ENCODE measurements around the gene DBI. TPM values are rescaled to one million over a fixed set of nuclear protein-coding genes. Genes with fewer than 3 reads are reported as not detected.
A peak's percentile ranks its signal among the peaks of the same experiment; 100 is the strongest.

DBI gene
- total RNA-seq, 2 experiments from 2014 or later: 130 to 136 TPM

DNA sequence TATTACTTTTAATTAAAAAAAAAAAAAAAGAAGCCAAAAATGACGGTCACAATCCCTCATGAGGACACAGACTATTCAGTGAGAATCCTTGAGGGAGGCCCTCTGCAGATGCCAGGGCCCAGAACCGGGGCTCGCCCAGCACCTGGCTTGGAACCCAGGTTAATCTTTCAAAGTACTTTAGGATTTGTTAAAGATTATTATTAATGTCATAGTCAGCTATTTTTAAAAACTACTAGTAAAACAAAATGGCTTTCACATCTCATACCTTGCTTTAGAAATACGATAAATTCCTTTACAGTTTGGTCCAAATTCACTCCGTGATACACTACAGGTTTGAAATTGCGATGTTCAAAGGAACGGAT, 27.2 kb upstream of the DBI start:
- H3K4me1 Mint-ChIP-seq: peaks cover 20% of the 10 kb centered on the region
- H3K27me3 Mint-ChIP-seq: no peaks in the 10 kb centered on the region
- H3K36me3 Mint-ChIP-seq (ENCODE audit: low read depth): peaks cover 3% of the 10 kb centered on the region
- no peaks in the 10 kb centered on the region for H3K9me3 Mint-ChIP-seq
- POLR2A ChIA-PET: no interaction called here
- no peak for DNase-seq
- no peak overlapping the region for H3K4me3 Mint-ChIP-seq
- H3K27ac Mint-ChIP-seq: no peak overlapping the region
- CTCF ChIA-PET: interaction anchor here (0.7 kb wide), 1 partner anchor 82 kb away, joined by 4 read pairs; no protein-coding TSS in a partner anchor

DNA sequence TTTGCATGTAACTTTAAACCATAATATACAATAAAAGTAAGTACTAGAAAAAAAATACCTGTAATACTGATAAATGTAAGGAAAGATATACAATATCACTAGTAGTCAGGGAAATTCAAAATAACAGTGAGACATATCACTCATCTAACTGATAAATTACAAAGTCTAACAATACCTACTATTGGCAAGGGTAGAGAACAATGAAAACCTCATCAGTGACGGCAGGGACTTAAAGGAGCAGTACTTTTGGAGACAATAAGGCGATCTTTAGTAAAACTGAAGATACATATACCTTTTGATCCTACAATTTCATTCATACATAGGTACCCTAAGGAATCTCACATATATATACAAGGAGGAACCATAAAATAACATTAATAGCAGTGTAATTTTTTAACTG, 25.1 kb upstream of the DBI start:
- Mint-ChIP-seq H3K27ac (no peak overlapping the region), H3K9me3 (no peaks in the 10 kb centered on the region), H3K36me3 (ENCODE audit: low read depth) (peaks cover 3% of the 10 kb centered on the region), H3K4me3 (no peak overlapping the region), H3K4me1 (peaks cover 20% of the 10 kb centered on the region), H3K27me3 (no peaks in the 10 kb centered on the region)
- POLR2A ChIA-PET: no interaction called here
- CTCF ChIA-PET: no interaction called here
- no peak for DNase-seq

DNA sequence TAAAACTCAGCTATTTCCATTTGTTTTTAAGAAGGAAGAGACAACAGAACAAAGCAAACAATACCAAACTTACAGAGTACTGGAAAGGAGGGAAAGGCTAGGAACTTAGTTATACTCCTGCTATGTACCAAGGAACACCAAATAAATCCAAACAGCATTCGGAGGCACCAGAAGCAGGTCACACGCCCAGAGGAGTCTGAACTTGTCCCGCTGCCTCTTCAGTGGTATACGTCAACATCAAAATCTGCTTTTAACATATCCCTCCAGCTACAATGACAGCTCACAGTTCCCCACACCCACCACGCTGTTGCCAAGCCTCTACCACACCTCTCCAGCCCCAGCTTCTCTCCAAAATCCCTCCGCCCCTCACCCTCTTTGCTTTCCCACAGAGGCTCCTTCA, 17.5 kb upstream of the DBI start:
- ChIA-PET CTCF (interaction anchor here (0.9 kb wide), 1 partner anchor 84 kb away, joined by 3 read pairs; no protein-coding TSS in a partner anchor), POLR2A (no interaction called here)
- Mint-ChIP-seq H3K27me3 (peaks cover 1% of the 10 kb centered on the region), H3K4me1 (no peaks in the 10 kb centered on the region), H3K4me3 (no peak overlapping the region), H3K36me3 (ENCODE audit: low read depth) (no peaks in the 10 kb centered on the region), H3K27ac (no peak overlapping the region), H3K9me3 (no peaks in the 10 kb centered on the region)
- no peak for DNase-seq

DNA sequence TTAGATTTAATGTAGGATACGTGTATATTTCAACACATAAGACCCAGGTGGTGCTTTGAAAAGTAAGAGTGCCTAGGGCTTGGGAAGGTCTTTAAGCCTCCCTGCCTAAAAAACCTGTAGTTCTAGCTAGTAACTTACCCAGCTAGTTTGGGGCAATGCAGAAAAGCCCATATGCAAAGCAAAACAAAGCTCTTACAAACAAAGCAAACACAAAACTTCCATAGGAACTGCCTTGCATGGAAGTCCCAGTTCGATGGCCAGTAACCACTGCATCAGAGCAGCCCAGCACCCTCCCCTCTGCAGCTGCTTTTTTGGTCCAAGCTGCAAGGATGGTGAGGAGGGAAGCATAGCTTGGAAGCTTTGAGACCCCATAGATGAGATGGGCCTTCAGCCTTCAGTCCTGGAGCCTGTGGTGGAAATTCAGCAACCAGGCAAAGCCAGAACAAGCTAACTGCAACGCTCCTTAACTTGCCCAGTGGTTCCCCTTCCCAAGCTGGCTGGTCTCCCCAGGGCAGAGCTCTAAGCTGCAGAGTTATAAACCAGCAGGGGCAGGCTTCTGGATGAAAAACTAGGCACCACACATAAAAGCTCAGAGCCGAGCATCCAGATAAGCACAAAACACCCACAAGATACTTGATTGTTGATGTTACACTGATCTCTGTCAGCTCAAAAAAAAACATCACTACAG, 16.3 kb upstream of the DBI start:
- DNase-seq: no peak

DNA sequence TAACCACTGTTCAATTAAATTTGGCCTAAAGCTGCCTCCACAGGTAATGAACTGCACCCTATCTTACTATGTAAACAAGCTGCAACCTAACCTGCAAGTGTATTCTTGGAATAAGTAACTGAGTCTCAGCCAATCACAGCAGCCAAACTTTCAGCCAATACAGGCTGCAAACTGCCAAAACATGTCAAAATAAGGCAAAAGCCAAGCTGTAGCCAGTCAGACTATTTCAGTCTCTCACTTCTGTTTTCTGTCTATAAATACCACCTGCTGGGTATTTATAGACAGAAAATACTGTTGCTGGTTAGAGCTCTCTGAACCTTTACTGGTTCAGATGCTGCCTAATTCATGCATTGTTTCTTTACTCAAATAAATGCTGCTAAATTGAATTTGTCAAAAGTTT, 14.4 kb upstream of the DBI start:
- Mint-ChIP-seq H3K27me3 (peaks cover 1% of the 10 kb centered on the region), H3K4me3 (no peak overlapping the region), H3K4me1 (no peaks in the 10 kb centered on the region), H3K36me3 (ENCODE audit: low read depth) (no peaks in the 10 kb centered on the region), H3K27ac (no peak overlapping the region), H3K9me3 (no peaks in the 10 kb centered on the region)
- POLR2A ChIA-PET: no interaction called here
- CTCF ChIA-PET: no interaction called here
- DNase-seq: no peak

More for the DNA sequence above, 16.3 kb upstream of the DBI start:
- H3K4me1 Mint-ChIP-seq: no peaks in the 10 kb centered on the region
- H3K27me3 Mint-ChIP-seq: peaks cover 1% of the 10 kb centered on the region
- no peak overlapping the region for H3K4me3 Mint-ChIP-seq
- no peaks in the 10 kb centered on the region for H3K9me3 Mint-ChIP-seq
- POLR2A ChIA-PET: no interaction called here
- H3K36me3 Mint-ChIP-seq (ENCODE audit: low read depth): no peaks in the 10 kb centered on the region
- CTCF ChIA-PET: no interaction called here
- no peak overlapping the region for H3K27ac Mint-ChIP-seq

DNA sequence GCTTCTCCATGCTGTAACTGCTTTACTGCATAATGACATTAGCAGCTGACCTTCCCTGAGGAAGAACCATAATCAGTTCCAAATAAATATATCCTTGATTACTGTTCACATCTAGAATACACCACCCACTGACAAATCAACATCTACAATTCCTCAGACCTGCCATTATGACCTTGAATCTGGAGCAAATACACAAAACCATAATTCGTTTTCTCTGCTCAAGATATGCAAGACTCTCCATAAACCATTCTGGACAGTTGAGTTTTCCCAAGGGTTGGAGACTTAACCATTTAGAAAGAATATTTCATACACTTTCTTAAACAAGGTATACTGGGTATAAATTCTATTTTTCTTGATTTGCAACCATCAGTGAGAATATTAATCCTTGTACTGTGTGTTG, 11.9 kb upstream of the DBI start:
- Mint-ChIP-seq H3K4me1 (no peaks in the 10 kb centered on the region), H3K36me3 (ENCODE audit: low read depth) (no peaks in the 10 kb centered on the region), H3K27ac (no peak overlapping the region), H3K9me3 (no peaks in the 10 kb centered on the region), H3K4me3 (no peak overlapping the region), H3K27me3 (peaks cover 1% of the 10 kb centered on the region)
- DNase-seq: no peak
- POLR2A ChIA-PET: no interaction called here
- CTCF ChIA-PET: interaction anchor here (1.5 kb wide), 1 partner anchor 9 kb away, joined by 3 read pairs; no protein-coding TSS in a partner anchor

DNA sequence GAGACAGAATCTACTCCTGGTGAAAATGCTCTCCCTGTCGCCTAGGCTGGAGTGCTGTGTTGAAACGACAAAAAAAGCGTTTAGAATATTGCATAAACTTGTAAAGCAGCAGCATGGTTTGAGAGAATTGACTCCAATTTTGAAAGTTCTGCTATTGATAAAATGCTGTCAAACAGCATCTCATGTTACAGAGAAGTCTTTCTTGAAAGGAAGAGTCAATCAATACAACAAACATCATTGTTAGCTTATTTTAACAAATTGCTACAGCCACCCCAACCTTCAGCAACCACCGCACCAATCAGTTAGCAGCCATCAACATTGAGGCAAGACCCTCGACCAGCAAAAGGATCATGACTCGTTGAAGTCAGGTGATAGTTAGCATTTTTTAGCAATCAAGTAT, 7.0 kb upstream of the DBI start:
- POLR2A ChIA-PET: no interaction called here
- CTCF ChIA-PET: no interaction called here
- no peak overlapping the region for H3K4me3 Mint-ChIP-seq

DNA sequence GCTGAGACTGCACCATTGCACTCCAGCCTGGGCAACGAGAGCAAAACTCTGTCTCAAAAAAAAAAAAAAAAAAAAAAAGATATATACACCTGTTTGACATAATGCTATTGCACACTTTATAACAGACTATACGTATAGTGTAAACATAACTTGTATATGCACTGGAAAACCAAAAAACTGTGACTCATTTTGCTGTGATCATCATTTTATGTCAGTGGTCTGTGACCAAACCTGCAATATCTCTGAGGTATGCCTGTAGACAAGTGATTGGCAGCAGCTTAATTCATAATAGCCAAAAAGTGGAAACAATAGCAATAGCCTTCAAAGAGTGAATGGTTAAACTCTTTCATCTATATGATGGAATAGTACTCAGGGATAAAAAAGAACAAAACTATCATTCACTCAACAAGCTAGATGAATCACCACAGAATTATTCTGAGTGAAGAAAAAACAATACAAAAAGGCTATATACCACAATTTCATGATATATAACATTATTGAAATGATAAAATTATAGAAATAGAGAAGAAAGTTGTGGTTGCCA, 6.3 kb upstream of the DBI start:
- DNase-seq: no peak
- H3K27ac Mint-ChIP-seq: no peak overlapping the region
- H3K4me1 Mint-ChIP-seq: peaks cover 21% of the 10 kb centered on the region
- H3K36me3 Mint-ChIP-seq (ENCODE audit: low read depth): peaks cover 3% of the 10 kb centered on the region
- CTCF ChIA-PET: no interaction called here
- POLR2A ChIA-PET: no interaction called here
- H3K4me3 Mint-ChIP-seq: no peak overlapping the region
- no peaks in the 10 kb centered on the region for H3K27me3 Mint-ChIP-seq
- no peaks in the 10 kb centered on the region for H3K9me3 Mint-ChIP-seq

More for the DNA sequence above, 7.0 kb upstream of the DBI start:
- Mint-ChIP-seq H3K27me3 (no peaks in the 10 kb centered on the region), H3K36me3 (ENCODE audit: low read depth) (no peaks in the 10 kb centered on the region), H3K9me3 (no peaks in the 10 kb centered on the region), H3K4me1 (peaks cover 14% of the 10 kb centered on the region), H3K27ac (no peak overlapping the region)
- no peak for DNase-seq

DNA sequence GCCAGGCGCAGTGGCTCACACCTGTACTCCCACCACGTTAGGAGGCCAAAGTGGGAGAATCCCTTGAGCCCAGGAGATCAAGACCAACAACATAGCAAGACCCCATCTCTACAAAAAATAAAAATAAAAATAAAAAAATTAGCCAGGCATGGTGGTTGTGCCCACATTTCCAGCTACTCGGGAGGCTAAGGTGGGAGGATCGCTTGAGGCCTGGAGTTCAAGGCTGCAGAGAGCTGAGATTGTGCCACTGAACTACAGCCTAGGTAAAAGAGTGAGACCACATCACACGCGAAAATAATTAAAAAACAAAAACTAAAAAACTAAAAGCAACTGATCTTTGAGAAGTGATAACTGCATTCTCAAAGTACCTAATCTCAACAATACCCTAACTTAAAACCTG, 2.0 kb upstream of the DBI start:
- no peak for DNase-seq
- Mint-ChIP-seq H3K4me1 (peaks cover 45% of the 10 kb centered on the region), H3K4me3 (peak overlapping the region; percentile 99), H3K27me3 (no peaks in the 10 kb centered on the region), H3K27ac (no peak overlapping the region), H3K9me3 (no peaks in the 10 kb centered on the region), H3K36me3 (ENCODE audit: low read depth) (peaks cover 27% of the 10 kb centered on the region)
- POLR2A ChIA-PET: no interaction called here
- CTCF ChIA-PET: interaction anchor here (0.6 kb wide), 1 partner anchor 1895 kb away, joined by 3 read pairs; no protein-coding TSS in a partner anchor

DNA sequence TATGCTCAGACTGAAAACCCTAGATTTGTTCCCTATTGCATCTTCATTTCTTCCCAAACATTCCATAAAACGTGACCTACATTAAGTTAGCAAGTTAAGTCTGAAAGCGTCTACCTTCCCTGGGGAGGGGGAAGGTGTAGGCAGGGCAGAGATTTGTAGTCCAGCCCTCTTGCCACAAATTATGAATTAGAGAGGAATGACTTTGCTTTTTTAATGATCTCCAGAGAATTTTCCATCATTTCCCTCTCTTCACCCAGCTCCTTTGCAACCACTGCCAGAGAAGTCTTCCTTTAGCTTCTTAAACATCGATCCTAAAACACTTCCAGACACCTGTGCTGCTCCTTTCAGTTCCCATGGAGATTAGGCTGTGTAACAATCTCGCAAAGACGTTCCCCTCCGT, 1.3 kb upstream of the DBI start:
- H3K4me1 Mint-ChIP-seq: peaks cover 49% of the 10 kb centered on the region
- POLR2A ChIA-PET: no interaction called here
- CTCF ChIA-PET: interaction anchor here (0.6 kb wide), 1 partner anchor 1894 kb away, joined by 3 read pairs; no protein-coding TSS in a partner anchor

DNA sequence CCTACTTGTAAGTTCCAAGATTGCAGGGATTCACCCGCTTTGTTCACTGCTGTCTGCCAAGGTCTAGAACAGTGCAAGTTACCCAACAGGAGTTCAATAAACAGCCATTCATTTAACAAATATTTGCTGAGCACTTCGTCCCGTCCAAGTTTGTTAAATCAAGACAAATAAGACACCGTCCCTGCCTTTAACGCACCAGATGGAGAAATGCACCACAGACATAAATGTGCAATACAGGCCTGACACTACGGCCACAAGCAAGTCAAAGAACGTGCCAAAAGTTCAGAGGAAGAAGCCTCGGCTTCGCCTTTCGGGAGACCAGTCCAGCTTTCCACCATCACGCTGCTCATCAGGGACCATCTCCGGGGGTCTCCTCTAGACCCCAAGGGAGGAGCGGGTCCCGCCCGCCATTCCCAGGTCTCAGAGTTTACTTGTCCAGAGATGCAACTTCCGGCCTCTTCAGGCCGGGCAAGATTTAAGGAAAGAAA, 572 bp upstream of the DBI start:
- peak overlapping the region; percentile 99 for H3K4me3 Mint-ChIP-seq
- H3K27ac Mint-ChIP-seq: peak overlapping the region; percentile 92
- H3K9me3 Mint-ChIP-seq: no peaks in the 10 kb centered on the region
- no peaks in the 10 kb centered on the region for H3K27me3 Mint-ChIP-seq
- ChIA-PET POLR2A (no interaction called here), CTCF (interaction anchor here (1.6 kb wide), 1 partner anchor 12 kb away, joined by 5 read pairs; no protein-coding TSS in a partner anchor)
- H3K36me3 Mint-ChIP-seq (ENCODE audit: low read depth): peaks cover 39% of the 10 kb centered on the region
- no peak for DNase-seq
- H3K4me1 Mint-ChIP-seq: peaks cover 49% of the 10 kb centered on the region

More for the DNA sequence above, 1.3 kb upstream of the DBI start:
- Mint-ChIP-seq H3K9me3 (no peaks in the 10 kb centered on the region), H3K27ac (peak overlapping the region; percentile 92), H3K36me3 (ENCODE audit: low read depth) (peaks cover 32% of the 10 kb centered on the region), H3K4me3 (peak overlapping the region; percentile 99), H3K27me3 (no peaks in the 10 kb centered on the region)
- DNase-seq: no peak

DNA sequence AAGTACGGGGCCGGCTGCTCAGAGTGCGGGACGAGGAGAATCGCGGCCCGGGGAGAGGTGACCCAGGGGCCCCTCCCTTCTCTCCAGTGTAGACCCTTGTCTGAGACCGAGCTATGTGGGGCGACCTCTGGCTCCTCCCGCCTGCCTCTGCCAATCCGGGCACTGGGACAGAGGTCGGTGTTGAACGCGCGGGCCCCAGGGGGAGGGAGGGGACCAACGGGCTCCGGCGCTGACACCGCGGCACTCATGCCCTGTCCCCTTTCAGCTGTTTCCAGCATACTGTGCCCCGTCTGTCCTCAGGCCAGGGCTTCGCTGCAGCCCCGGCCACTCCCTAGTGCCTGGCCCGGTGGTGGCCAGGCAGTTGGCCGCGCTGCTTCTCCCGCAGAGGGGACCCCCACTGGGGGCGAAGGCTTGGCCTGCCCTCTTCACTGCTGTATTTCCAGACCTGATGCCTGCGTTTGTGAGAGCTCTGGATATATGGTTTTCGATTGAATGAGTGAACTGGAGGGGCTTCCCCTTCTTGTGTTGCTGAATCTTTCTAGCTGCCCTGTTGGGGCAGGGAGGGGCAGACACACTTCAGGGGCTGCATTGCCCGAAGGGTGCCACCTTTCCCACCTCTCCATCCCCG, 809 bp downstream of the DBI start:
- H3K36me3 Mint-ChIP-seq (ENCODE audit: low read depth): peaks cover 53% of the 10 kb centered on the region
- H3K4me1 Mint-ChIP-seq: peaks cover 46% of the 10 kb centered on the region
- DNase-seq: peak; percentile 54
- peak overlapping the region; percentile 92 for H3K27ac Mint-ChIP-seq
- POLR2A ChIA-PET: no interaction called here
- H3K27me3 Mint-ChIP-seq: no peaks in the 10 kb centered on the region
- no peaks in the 10 kb centered on the region for H3K9me3 Mint-ChIP-seq
- H3K4me3 Mint-ChIP-seq: peak overlapping the region; percentile 99
- CTCF ChIA-PET: interaction anchor here (1.6 kb wide), 1 partner anchor 10 kb away, joined by 5 read pairs; no protein-coding TSS in a partner anchor

DNA sequence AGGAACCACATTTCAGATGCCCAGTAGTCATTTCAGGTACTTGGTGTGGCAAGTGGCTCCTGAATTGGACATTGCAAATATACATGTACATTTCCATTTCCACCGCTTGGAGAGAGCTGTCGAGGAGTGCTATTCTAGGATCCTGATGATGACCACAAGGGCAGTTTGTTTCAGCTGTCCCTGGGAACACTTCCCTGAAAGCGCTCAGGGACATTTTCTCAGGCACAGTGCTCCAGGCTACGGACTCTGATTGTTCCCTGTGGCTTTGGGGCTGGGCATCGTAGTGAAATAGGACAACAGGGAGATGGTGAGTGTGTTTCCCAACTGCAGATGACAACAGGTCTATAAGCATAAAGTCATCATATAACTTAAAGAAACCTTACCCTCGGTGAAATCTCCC, 3.1 kb downstream of the DBI start:
- CTCF ChIA-PET: no interaction called here
- no peak for DNase-seq

More for the DNA sequence above, 3.1 kb downstream of the DBI start:
- Mint-ChIP-seq H3K4me3 (no peak overlapping the region), H3K9me3 (no peaks in the 10 kb centered on the region), H3K27ac (no peak overlapping the region), H3K36me3 (ENCODE audit: low read depth) (peaks cover 76% of the 10 kb centered on the region), H3K4me1 (peaks cover 35% of the 10 kb centered on the region), H3K27me3 (no peaks in the 10 kb centered on the region)
- POLR2A ChIA-PET: no interaction called here

All from activated CD4-positive, alpha-beta T cell treated with anti-CD3 and anti-CD28 coated beads, Interleukin-2, amount 10 ng/mL, durations not matched to agents 7 days and 5 days (primary cell).